DOHH2 (cell line): Measurements from ENCODE around the gene GEMIN7.

ENCODE experiments used
- H3F3A ChIP-seq: fragments of 200-600 bp; sonication (generic), shearing (Covaris generic); 2 replicates; pipeline ENCODE4 v1.6.0; 2016; ENCODE audit warnings: antibody characterized with exemption, mild to moderate bottlenecking; ENCODE audit not compliant: control insufficient read depth, insufficient read depth
- H3K27ac ChIP-seq: fragments of 200-600 bp; sonication (generic); 2 replicates; pipeline ENCODE4 v1.5.1; 2014; ENCODE audit warnings: low read depth, mild to moderate bottlenecking, low read length, moderate library complexity
- H3K27me3 ChIP-seq: fragments of 200-600 bp; sonication (generic); 2 replicates; pipeline ENCODE4 v1.6.1; 2014; ENCODE audit warnings: mild to moderate bottlenecking, low read length, mixed read lengths; ENCODE audit not compliant: control insufficient read depth
- H3K36me3 ChIP-seq: fragments of 200-600 bp; sonication (generic); 2 replicates; pipeline ENCODE4 v1.6.1; 2014; ENCODE audit warnings: mild to moderate bottlenecking, low read length, moderate library complexity, mixed read lengths; ENCODE audit not compliant: control insufficient read depth
- H3K4me1 ChIP-seq: fragments of 200-600 bp; sonication (generic); 2 replicates; pipeline ENCODE4 v1.6.1; 2014; ENCODE audit warnings: mild to moderate bottlenecking, low read length, mixed read lengths; ENCODE audit not compliant: control insufficient read depth
- H3K4me2 ChIP-seq: fragments of 200-600 bp; sonication (generic); 2 replicates; pipeline ENCODE4 v1.6.0; 2014; ENCODE audit warnings: mild to moderate bottlenecking, low read length, moderate library complexity
- H3K4me3 ChIP-seq: fragments of 200-600 bp; sonication (generic); 2 replicates; pipeline ENCODE4 v1.5.1; 2014; ENCODE audit warnings: mild to moderate bottlenecking, low read length, mixed read lengths
- H3K79me2 ChIP-seq: fragments of 200-600 bp; sonication (generic); 2 replicates; pipeline ENCODE4 v1.6.1; 2014; ENCODE audit warnings: mild to moderate bottlenecking, low read length, mixed read lengths; ENCODE audit not compliant: control insufficient read depth
- H3K9me2 ChIP-seq: fragments of 200-600 bp; sonication (generic); replicated peaks from 2 replicates; pipeline ENCODE4 v1.6.1; 2014; ENCODE audit warnings: mild to moderate bottlenecking, low read length, mixed read lengths; ENCODE audit not compliant: control insufficient read depth
- H3K9me3 ChIP-seq: fragments of 200-600 bp; sonication (generic); 2 replicates; pipeline ENCODE4 v1.6.1; 2014; ENCODE audit warnings: antibody characterized with exemption, low read length, mixed read lengths; ENCODE audit not compliant: control insufficient read depth, insufficient read depth
- H4K20me1 ChIP-seq: fragments of 200-600 bp; sonication (generic); 2 replicates; pipeline ENCODE4 v1.6.0; 2014; ENCODE audit warnings: low read depth, mild to moderate bottlenecking, antibody characterized with exemption, low read length, moderate library complexity; ENCODE audit not compliant: control insufficient read depth, insufficient read depth
- CTCF ChIP-seq: fragments of 200-600 bp; sonication (generic); IDR thresholded peaks from one replicate; pipeline ENCODE4 v1.5.1; 2014; ENCODE audit warnings: antibody characterized with exemption, mild to moderate bottlenecking, low read depth, low read length; ENCODE audit not compliant: poor library complexity, severe bottlenecking
- EZH2phosphoT487 ChIP-seq: fragments of 200-600 bp; sonication (generic); IDR thresholded peaks from 2 replicates; pipeline ENCODE4 v1.6.1; 2017; ENCODE audit warnings: borderline replicate concordance, mild to moderate bottlenecking, antibody characterized with exemption, low read length, moderate library complexity, mixed read lengths

Gene GEMIN7

GRCh38 chr19:45050036-45050435 lies 29.0 kb upstream of the GEMIN7 start:
- no peaks in the 10 kb centered on the region for H3K27me3 ChIP-seq
- H3K4me2 ChIP-seq = no peak overlapping the region; the same call in 1 of the 2 replicates
- H3K27ac ChIP-seq = peak overlapping the region; percentile 3; the same call in 1 of the 2 replicates
- peaks cover 83% of the 10 kb centered on the region for H3K36me3 ChIP-seq
- TF ChIP-seq EZH2phosphoT487 (no peak), CTCF (no peak)
- peaks cover 17% of the 10 kb centered on the region for H3F3A ChIP-seq
- H4K20me1 ChIP-seq = no peaks in the 10 kb centered on the region
- H3K4me1 ChIP-seq = peaks cover 77% of the 10 kb centered on the region
- H3K9me2 ChIP-seq = no peaks in the 10 kb centered on the region
- H3K9me3 ChIP-seq = no peaks in the 10 kb centered on the region
- no peak overlapping the region for H3K4me3 ChIP-seq
- peaks cover 93% of the 10 kb centered on the region for H3K79me2 ChIP-seq

GRCh38 chr19:45051929-45052579 lies 27.0 kb upstream of the GEMIN7 start:
- no peaks in the 10 kb centered on the region for H3K9me2 ChIP-seq
- peaks cover 71% of the 10 kb centered on the region for H3K4me1 ChIP-seq
- peak overlapping the region; percentile 51 for H3K4me2 ChIP-seq
- H3F3A ChIP-seq = peaks cover 7% of the 10 kb centered on the region
- H4K20me1 ChIP-seq = no peaks in the 10 kb centered on the region; the same call in 1 of the 2 replicates
- H3K4me3 ChIP-seq = peak overlapping the region; percentile 34; the same call in 1 of the 2 replicates
- peaks cover 73% of the 10 kb centered on the region for H3K79me2 ChIP-seq
- no peaks in the 10 kb centered on the region for H3K27me3 ChIP-seq
- no peak for TF ChIP-seq CTCF
- no peak for TF ChIP-seq EZH2phosphoT487
- peak overlapping the region; percentile 62 for H3K27ac ChIP-seq
- H3K9me3 ChIP-seq = no peaks in the 10 kb centered on the region
- peaks cover 80% of the 10 kb centered on the region for H3K36me3 ChIP-seq

- TF ChIP-seq EZH2phosphoT487 (no peak), CTCF (no peak)
- Histone ChIP-seq H3K9me2 (no peaks in the 10 kb centered on the region), H3K36me3 (peaks cover 92% of the 10 kb centered on the region), H4K20me1 (peaks cover 3% of the 10 kb centered on the region), H3K27ac (peak overlapping the region; percentile 47), H3F3A (peaks cover 3% of the 10 kb centered on the region; the same call in 1 of the 2 replicates), H3K4me2 (no peak overlapping the region), H3K4me3 (no peak overlapping the region), H3K9me3 (no peaks in the 10 kb centered on the region), H3K4me1 (peaks cover 38% of the 10 kb centered on the region), H3K79me2 (peaks cover 49% of the 10 kb centered on the region), H3K27me3 (no peaks in the 10 kb centered on the region)
Measured at GRCh38 chr19:45056831-45057230, 22.2 kb upstream of the GEMIN7 start.
